Spleen (tissue), 7 donors: ENCODE measurements around the gene PSMG4.

Experiments
- CTCF ChIP-seq, 11 experiments: fragments of 200-600 bp in 7 of 11; fragments of 450-650 bp in 4 of 11; sonication (generic) in 4 of 11; IDR thresholded peaks in 8 of 11; conservative IDR thresholded peaks in 3 of 11; 1 replicate in 7 of 11; 2 replicates in 4 of 11; pipeline versions ENCODE4 v1.4.0 to v1.8.0; 2016 to 2021; ENCODE audit warnings: antibody characterized with exemption in 11 of 11, inconsistent platforms in 4 of 11, mild to moderate bottlenecking in 1 of 11
- POLR2A ChIP-seq, 3 donors: fragments of 450-650 bp; IDR thresholded peaks; one replicate each; pipeline ENCODE4 v1.5.1; 2017; ENCODE audit warnings: antibody characterized with exemption in 3 of 3, mild to moderate bottlenecking in 1 of 3
- donor health status: DM: no; HTN: no; CAD: no; lungs with moderate emphysema.
- donor health status: DM: no; HTN: no; CAD: no.
- donor health status: DM: no; HTN: no; CAD: no.

- TF ChIP-seq CTCF (IDR thresholded peaks at IDR 0.05 in 8 of 11, conservative IDR thresholded peaks at IDR 0.05 in 3 of 11) (no peak), POLR2A (IDR thresholded peaks at IDR 0.05) (no peak)
These were observed 27.9 kb upstream of the PSMG4 start for GRCh38 chr6:3230900-3231246.
